Pulmonary artery endothelial cell (primary cell): ENCODE measurements around the gene PROM1. TPM values are rescaled to one million over a fixed set of nuclear protein-coding genes. Genes with fewer than 3 reads are reported as not detected.

Experiments used
- DNase-seq: peaks from one replicate; pipeline ENCODE4 v3.0.0-alpha.2; 2011; ENCODE audit warnings: low read depth, low spot score
- total RNA-seq: library from RNA; depleted of rRNA; stranded (reverse); fragments of >200 nt; gene quantifications from 2 replicates; pipeline ENCODE4 v1.2.3, GENCODE V29; 2014

PROM1 gene
- total RNA-seq, 1 donor from 2014 or later = not detected

DNA sequence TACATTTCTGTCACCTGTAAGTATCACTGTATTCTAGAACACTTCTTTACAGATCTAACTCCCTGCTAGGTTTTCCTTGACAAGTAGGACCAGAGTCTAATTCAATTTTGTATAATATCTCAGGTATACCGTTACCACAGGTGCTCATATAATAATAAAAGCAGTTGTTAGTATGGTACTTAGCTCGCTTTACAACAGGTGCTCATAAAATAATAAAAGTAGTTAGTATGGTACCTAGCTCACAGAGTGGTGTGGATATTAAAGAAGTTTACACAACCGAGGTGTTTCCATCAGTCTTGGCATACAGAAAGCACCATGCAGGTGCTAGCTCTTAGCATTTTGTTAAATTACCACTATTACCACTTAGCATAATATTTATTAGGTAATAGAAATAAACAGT lies 88.0 kb downstream of the PROM1 start:
- DNase-seq = no peak

DNA sequence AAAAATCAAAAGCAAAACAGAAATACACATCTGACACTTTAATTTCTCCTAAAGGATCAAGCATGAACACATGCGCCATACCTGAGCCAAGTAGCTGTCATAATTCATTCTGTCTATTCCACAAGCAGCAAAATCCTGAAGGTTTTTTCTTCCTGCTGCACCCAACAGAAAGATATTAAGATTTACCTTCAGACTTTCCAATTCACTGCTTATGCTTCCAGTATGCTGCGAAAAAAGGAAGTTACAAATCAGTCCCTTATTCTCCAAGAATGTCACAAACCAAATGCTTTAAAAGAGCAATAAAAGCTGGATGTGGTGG lies 91.7 kb downstream of the PROM1 start:
- DNase-seq = no peak

- DNase-seq = no peak
These were observed 93.1 kb downstream of the PROM1 start for GRCh38 chr4:15990570-15991285.

GRCh38 chr4:15989424-15989823 lies 94.4 kb downstream of the PROM1 start:
- no peak for DNase-seq

- no peak for DNase-seq
These were observed 95.6 kb downstream of the PROM1 start for GRCh38 chr4:15988222-15988621.

DNA sequence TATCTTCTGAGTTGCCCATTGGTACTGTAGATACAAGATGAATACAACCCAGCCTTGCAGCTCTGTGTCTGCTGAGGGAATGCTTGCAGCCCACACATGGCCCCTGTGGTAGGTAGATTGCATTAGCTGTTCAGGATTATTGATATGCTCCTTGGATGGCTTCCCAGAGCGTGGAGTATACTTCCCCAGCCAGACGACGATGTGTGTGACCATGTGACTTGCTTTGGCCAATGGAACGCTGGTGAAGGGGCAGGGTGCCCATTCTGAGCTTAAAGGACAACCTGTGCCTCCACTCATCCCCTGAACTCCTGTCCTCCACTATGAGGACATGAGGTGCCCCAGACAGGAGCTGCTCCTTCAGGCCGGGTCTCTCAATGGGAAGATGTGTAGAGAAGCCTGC lies 96.9 kb downstream of the PROM1 start:
- DNase-seq = no peak

DNA sequence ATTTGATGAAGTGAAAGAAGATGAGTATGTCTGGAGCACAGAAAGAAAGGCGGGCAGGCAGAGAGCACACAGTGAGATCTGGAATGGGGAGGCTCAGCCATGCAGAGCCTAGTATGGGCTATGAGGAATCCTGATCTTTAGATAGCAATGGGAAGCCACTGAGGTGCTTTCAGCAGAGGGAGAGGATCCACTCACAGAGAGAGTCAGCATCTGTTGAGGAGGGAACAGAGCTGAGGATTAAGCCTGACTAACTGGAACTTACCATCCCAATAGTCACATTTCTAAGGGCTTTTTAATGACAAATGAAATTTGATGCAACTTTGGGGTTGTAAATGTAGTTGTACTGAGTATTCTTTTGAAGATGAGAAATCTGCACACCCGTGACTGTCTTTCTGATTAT lies 100.2 kb downstream of the PROM1 start:
- DNase-seq = no peak

GRCh38 chr4:15982842-15983524 lies 100.8 kb downstream of the PROM1 start:
- no peak for DNase-seq

DNA sequence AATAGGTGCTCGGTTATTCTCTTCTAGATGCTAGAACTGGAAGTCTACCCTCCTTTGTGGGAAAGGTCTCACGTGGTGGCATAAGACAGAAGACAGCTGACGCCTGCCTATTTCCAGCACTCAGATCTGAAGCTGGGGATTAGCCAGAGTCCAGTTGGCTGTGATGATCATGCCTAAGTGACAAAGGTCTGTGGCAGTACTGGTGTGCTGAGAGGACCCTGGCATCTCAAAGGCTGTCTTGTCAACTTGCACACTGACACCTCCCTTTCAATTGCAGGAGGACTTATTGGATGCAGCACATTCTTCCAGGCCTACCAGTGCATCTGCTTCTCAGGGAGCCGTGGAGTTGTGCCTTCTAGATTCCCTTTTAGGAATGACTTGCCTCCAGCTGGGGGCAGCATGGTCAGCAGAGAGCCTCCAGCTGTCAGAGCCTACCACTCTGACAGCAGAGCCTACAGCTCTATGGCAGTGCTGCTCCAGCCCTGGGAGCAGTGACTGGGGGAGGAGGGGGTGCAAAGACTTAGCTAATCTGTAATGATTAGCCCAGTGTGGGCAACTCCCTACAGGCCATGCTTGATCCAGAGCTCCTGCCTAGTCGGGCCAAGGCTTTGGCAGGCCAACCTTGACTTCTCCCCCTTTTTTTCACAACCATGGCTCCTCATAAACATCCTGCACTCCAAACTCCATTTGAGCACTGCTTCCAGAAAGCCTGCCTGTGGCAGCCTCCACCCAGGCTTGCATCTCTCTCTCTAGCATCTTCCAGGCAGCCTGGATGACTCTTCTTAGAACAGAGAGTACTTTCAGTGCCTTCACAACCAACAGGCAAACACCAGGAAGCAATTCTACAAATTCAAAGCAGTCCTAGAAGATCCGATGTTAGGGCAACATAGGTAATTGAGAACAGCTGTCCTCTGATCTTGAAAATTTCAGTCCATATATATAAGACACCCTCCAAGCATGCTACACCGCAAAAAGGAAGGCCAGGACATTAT lies 107.1 kb downstream of the PROM1 start:
- DNase-seq = no peak

- no peak for DNase-seq
These were observed 112.6 kb downstream of the PROM1 start for GRCh38 chr4:15971068-15971801.

DNA sequence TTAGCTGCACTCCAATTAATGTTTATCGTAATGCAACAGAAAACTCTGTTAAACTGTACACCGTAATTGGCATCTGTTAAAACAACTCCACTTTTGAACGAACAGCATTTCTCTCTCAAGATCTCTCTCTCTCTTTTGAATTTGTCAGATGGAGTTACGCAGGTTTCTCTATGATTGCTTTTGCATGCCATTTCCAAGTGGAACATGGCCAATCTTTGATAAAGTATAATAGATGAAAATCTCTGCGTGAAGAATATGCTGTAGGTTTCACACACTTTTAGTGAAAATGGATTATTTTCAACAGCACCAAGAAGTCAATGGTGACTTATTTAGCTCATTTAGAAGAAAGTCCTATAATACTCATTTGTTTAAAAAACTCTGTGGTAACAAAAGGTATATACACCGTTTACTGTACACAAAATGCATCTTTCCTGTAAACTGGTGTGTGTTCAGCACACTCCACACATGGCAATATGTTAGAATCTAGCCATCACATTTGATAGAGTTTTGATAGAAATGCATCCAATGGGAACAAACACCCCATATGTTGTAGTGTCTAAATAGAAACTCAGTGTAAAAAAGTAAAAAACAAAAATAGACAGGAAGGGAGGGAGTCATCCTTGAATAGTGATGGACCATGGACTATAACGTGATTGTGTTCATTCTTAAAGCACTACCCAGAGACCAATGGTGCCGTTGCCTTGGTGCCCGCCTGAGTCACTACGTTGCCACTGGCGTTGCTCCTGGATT lies 115.1 kb downstream of the PROM1 start:
- DNase-seq = no peak

GRCh38 chr4:15965325-15965724 lies 118.5 kb downstream of the PROM1 start:
- no peak for DNase-seq

DNA sequence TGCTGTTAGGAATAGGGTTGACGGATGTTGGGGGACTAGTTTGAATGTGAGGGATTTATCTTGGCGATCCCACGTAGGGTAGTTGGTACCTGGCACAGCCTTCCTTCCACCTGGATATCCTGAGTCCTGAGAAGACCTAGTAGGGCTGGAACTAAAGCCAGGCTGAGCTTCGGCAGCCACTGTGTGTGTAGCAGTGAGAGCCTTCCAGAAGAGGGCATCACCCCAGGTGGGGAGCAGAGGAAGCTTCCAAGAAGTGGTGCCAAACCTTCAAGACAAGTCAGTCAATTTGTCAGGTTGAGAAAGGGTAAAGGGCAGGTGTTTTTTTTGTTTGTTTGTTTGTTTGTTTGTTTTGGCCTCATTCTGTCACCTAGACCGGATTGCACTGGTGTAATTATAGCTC lies 119.7 kb downstream of the PROM1 start:
- DNase-seq = no peak

DNA sequence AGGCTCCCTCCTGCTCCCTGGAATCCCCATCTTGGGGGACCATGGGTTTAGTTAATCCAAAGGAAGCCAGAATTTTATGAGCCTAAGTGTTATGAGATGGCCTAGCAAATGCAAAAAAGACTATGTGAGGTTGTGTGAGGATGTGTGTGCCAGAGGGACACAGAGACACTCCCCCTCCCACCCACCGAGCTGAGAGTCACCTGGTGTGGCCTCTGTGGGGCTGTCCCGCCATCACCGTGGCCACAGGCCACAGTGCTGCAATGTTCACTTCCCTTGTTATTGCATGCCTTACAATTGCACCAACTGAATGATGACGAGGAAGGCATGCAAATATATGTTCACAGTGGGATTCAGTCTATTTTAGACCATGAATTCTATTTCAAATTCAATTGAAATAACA lies 120.2 kb downstream of the PROM1 start:
- DNase-seq = no peak

DNA sequence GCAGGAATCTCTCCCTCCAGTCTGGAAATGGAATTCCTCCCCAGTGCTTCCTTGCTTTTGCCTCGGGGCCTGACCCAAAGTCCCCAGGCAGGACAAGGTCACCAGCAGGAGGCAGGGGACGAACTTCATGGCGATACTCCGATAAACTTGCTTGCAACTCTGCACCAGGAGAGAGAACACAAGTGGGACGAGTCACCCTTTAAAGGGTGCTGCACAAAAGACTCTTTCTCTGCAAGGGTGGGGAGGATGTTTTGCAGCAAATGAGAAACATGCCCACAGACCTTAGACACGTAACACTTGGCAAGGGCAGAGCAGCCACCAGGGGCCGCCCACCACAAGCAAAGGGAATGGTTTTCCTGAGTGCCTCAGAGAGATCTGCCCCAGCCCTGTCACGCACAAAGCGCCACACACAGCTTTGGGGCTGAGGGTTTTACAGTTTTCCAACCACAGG lies 120.8 kb downstream of the PROM1 start, which contains the start of gene FGFBP2:
Gene FGFBP2 (minus strand): TSS at position 175 of the 451 bp plus-strand sequence. CDS start 46 bp downstream, at position 129.
- no peak for DNase-seq

DNA sequence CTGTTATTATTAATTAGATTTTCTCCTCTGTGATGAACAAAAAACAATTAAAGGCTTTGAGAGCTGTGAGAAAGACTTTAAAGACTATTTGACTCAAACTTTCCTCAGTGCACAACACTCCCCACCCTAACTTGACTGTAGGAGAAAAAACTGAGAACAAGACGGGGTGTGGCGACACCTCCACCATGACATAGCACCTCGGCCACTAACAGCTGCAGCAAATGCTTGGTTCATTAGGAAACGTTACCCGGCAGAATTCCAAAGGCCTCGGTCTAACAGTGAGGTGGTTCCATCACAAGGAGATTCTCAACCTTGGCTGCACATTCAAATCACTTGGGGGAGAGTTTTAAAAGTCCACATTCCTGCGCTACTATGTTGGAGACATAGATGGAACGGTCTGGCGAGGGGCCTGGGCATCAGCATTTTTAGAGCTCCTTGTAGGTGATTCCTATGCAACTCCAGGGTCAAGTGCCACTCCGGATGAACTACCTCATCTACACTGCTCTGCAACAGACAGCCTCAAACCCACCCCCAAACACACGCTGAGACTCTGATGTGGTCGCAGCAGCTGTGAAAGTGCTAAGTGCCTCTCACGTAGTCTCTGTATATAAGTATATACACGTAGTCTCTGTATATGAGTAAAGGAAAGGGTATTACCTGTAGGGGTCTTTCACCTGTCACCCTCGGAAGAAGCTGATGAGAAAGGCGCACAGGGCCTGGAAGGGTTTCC lies 121.9 kb downstream of the PROM1 start:
- no peak for DNase-seq

DNA sequence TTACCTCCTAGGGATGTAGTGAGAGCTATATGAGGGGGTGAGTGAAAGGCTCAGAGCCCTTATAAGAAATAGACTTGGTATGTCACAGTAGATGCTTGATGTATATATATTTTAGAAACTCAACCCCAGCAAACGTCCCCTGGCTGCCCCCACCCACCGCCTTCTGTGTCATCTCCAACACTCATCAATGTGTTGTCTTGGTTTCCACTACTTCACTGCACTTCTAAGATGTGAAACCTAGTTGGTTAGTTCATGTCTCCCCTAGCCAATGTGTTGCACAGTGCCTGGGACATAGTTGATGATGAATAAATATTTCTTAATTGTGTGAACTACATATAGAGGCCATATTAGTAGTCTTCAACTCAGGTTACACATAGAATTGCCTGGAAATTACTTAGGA lies 125.3 kb downstream of the PROM1 start:
- DNase-seq = no peak

- peak; percentile 24 for DNase-seq
These were observed 127.5 kb downstream of the PROM1 start for GRCh38 chr4:15956179-15956850.

DNA sequence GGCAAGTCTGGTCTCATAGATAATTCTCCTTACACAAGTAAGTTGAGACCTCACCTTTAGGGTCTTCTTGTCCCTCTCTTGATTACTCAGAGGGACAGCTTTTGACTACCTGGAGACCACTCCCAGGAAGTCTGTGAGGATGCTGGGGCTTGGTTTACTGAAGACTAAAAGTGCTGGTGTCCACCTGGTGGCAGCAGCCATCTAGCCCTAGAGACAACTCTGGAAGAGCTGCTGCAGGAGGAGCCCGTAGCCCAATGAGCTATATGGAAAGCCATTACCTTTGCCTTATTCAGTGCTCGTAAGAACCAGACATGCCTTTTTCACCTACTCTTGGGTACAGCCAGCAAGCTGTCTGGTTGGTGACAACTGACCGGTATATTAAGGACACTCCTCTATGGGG lies 128.2 kb downstream of the PROM1 start:
- no peak for DNase-seq
